Keratinocyte (primary cell): Measurements from ENCODE around the gene GBP1. TPM values are rescaled to one million over a fixed set of nuclear protein-coding genes. Genes with fewer than 3 reads are reported as not detected.

Experiments used
- DNase-seq: peaks from one replicate; pipeline ENCODE4 v3.0.0-alpha.2; 2011; ENCODE audit warnings: low read depth, missing footprints, low spot score
- FAIRE-seq: peaks from 2 replicates; lab custom pipeline; 2011; peaks lifted over from hg19 to GRCh38; lab: Jason Lieb, UNC
- H2AFZ ChIP-seq: 2 replicates; pipeline ENCODE4 v1.6.0; 2012; ENCODE audit warnings: low read length, control low read depth, inconsistent platforms; ENCODE audit not compliant: control insufficient read depth
- H3K27ac ChIP-seq: 2 replicates; pipeline ENCODE4 v1.5.1; 2011; ENCODE audit warnings: low read length; ENCODE audit not compliant: control insufficient read depth, insufficient read depth
- H3K27me3 ChIP-seq: 3 replicates; pipeline ENCODE4 v1.6.0; 2011; ENCODE audit warnings: low read length; ENCODE audit not compliant: control insufficient read depth, insufficient read depth; ENCODE audit errors: extremely low read depth
- H3K36me3 ChIP-seq, 2 experiments: 2 replicates in 1 of 2; 3 replicates in 1 of 2; pipeline ENCODE4 v1.5.1; 2011; ENCODE audit warnings: low read length in 2 of 2, mild to moderate bottlenecking in 1 of 2; ENCODE audit not compliant: control insufficient read depth in 2 of 2, insufficient read depth in 2 of 2; ENCODE audit errors: extremely low read depth in 1 of 2
- H3K4me1 ChIP-seq: 3 replicates; pipeline ENCODE4 v1.5.1; 2011; ENCODE audit warnings: low read length; ENCODE audit not compliant: control insufficient read depth, insufficient read depth; ENCODE audit errors: extremely low read depth
- H3K4me2 ChIP-seq: 3 replicates; pipeline ENCODE4 v1.6.0; 2011; ENCODE audit warnings: low read depth, low read length; ENCODE audit not compliant: control insufficient read depth, insufficient read depth; ENCODE audit errors: extremely low read depth
- H3K4me3 ChIP-seq, 3 experiments: fragments of 200-600 bp in 1 of 3; sonication (generic) in 1 of 3; 2 replicates in 2 of 3; 3 replicates in 1 of 3; pipeline ENCODE4 v1.5.1; 2011 to 2016; ENCODE audit warnings: low read length in 3 of 3, mild to moderate bottlenecking in 3 of 3, control low read depth in 2 of 3, inconsistent platforms in 1 of 3, low read depth in 1 of 3, mixed read lengths in 1 of 3, mixed run types in 1 of 3, moderate library complexity in 1 of 3; ENCODE audit not compliant: control insufficient read depth in 2 of 3, insufficient read depth in 2 of 3; ENCODE audit errors: extremely low read depth in 1 of 3
- H3K79me2 ChIP-seq: 2 replicates; pipeline ENCODE4 v1.6.0; 2012; ENCODE audit warnings: low read length; ENCODE audit not compliant: control insufficient read depth, insufficient read depth
- H3K9ac ChIP-seq: 3 replicates; pipeline ENCODE4 v1.6.0; 2011; ENCODE audit warnings: low read length; ENCODE audit not compliant: control insufficient read depth, insufficient read depth; ENCODE audit errors: extremely low read depth
- H3K9me1 ChIP-seq: 3 replicates; pipeline ENCODE4 v1.6.0; 2011; ENCODE audit warnings: low read length; ENCODE audit not compliant: control insufficient read depth, insufficient read depth; ENCODE audit errors: extremely low read depth
- H3K9me3 ChIP-seq: 2 replicates; pipeline ENCODE4 v1.5.1; 2012; ENCODE audit warnings: low read depth, low read length; ENCODE audit not compliant: control insufficient read depth
- H4K20me1 ChIP-seq: 3 replicates; pipeline ENCODE4 v1.6.0; 2011; ENCODE audit warnings: low read length; ENCODE audit not compliant: control insufficient read depth, insufficient read depth; ENCODE audit errors: extremely low read depth
- EZH2 ChIP-seq: IDR thresholded peaks from one replicate; pipeline ENCODE4 v1.6.1; 2012; ENCODE audit warnings: inconsistent platforms, mild to moderate bottlenecking, low read length, moderate library complexity
- dilution Hi-C: fragments of 300-500 bp; cut with MboI; formaldehyde crosslinking; loops from one replicate; pipeline ENCODE4 v1.7.0; 2020; ENCODE audit warnings: low sequenced_read_pairs; ENCODE audit not compliant: extremely low pct_ligation_motif_present
- polyA plus RNA-seq, 5 experiments: library from polyadenylated mRNA; depleted of rRNA in 3 of 5; stranded (reverse) in 3 of 5; stranded (forward) in 1 of 5; unstranded in 1 of 5; fragments of >200 nt; gene quantifications; 1 replicate in 1 of 5; 2 replicates in 3 of 5; 3 replicates in 1 of 5; pipeline versions ENCODE4 v1.2.1 to v1.2.3, GENCODE V29; 2011 to 2012; ENCODE audit warnings: missing spikeins in 2 of 5, low read depth in 1 of 5, low replicate concordance in 1 of 5
- TF ChIP-seq, protein P1 (sequence below), 3 experiments: IDR thresholded peaks in 1 of 3; conservative IDR thresholded peaks in 1 of 3; optimal IDR thresholded peaks in 1 of 3; 2 replicates in 2 of 3; 3 replicates in 1 of 3; pipeline versions ENCODE3 to v1.5.1; 2011; ENCODE audit warnings: low read length in 3 of 3, mild to moderate bottlenecking in 3 of 3, moderate library complexity in 2 of 3, control low read depth in 1 of 3, inconsistent platforms in 1 of 3; ENCODE audit not compliant: insufficient read depth in 2 of 3; ENCODE audit errors: extremely low read depth in 1 of 3

GBP1 gene
- polyA plus RNA-seq, 1 donor (not counting 4 experiments of a cell fraction or from before 2014, with no cell fraction given) = 22.7 TPM

DNA sequence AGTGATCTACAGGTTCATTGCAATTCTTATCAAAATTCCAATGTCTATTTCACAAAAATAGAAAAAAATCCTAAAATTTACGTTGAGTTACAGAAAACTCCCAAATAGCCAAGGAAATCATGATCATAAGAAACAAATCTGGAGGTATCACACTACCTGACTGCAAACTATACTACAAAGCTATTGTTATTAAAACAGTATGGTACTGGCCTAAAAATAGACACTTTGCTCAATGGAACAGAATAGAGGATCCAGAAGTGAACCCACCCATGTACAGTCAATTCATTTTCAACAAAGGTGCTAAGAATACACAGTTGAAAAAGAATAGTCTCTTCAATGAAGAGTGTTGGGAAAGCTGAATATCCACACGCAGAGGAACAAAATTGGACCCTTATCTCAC, 30.7 kb upstream of the GBP1 start:
- TF ChIP-seq, protein P1, sequence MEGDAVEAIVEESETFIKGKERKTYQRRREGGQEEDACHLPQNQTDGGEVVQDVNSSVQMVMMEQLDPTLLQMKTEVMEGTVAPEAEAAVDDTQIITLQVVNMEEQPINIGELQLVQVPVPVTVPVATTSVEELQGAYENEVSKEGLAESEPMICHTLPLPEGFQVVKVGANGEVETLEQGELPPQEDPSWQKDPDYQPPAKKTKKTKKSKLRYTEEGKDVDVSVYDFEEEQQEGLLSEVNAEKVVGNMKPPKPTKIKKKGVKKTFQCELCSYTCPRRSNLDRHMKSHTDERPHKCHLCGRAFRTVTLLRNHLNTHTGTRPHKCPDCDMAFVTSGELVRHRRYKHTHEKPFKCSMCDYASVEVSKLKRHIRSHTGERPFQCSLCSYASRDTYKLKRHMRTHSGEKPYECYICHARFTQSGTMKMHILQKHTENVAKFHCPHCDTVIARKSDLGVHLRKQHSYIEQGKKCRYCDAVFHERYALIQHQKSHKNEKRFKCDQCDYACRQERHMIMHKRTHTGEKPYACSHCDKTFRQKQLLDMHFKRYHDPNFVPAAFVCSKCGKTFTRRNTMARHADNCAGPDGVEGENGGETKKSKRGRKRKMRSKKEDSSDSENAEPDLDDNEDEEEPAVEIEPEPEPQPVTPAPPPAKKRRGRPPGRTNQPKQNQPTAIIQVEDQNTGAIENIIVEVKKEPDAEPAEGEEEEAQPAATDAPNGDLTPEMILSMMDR (optimal IDR thresholded peaks at IDR 0.05 in 1 of 3, IDR thresholded peaks at IDR 0.05 in 1 of 3, conservative IDR thresholded peaks at IDR 0.05 in 1 of 3; ENCODE audit: extremely low read depth in 1 of 3, insufficient read depth in 2 of 3, low read length in 3 of 3) = no peak
- no peak for TF ChIP-seq EZH2
- H3K4me2 ChIP-seq = no peak overlapping the region
- H3K9ac ChIP-seq = no peak overlapping the region
- no peaks in the 10 kb centered on the region for H3K79me2 ChIP-seq
- H3K27ac ChIP-seq = no peak overlapping the region
- H3K9me3 ChIP-seq = no peaks in the 10 kb centered on the region
- no peaks in the 10 kb centered on the region for H3K27me3 ChIP-seq
- no peak for FAIRE-seq
- H2AFZ ChIP-seq = no peak overlapping the region
- no peaks in the 10 kb centered on the region for H4K20me1 ChIP-seq
- H3K36me3 ChIP-seq = no peaks in the 10 kb centered on the region
- no peak for DNase-seq
- H3K4me3 ChIP-seq = no peak overlapping the region
- dilution Hi-C loops = no loop called here
- no peaks in the 10 kb centered on the region for H3K9me1 ChIP-seq
- no peaks in the 10 kb centered on the region for H3K4me1 ChIP-seq

DNA sequence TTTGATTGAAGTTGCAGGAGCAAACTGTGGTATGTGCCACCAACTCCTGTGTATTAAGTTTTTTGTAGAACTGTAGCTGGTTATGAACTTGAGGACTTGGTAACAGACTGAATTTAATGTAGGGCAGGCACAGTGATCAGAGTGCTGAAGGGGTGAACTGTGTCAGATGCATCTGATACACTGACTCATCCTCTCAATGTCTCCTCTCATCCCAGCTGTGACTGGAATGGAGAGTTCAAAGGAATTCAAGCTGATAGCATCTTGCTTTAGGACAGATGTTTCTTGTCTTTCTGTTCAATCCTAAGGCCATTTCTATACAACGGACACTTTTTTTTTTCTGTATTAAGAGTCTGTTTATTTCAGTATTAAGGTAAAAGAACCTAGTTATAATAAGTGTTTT, 25.0 kb upstream of the GBP1 start:
- H3K79me2 ChIP-seq = no peaks in the 10 kb centered on the region
- no peak overlapping the region for H3K4me2 ChIP-seq
- H3K27me3 ChIP-seq = no peaks in the 10 kb centered on the region
- no peak for TF ChIP-seq EZH2
- DNase-seq = no peak
- H2AFZ ChIP-seq = no peak overlapping the region
- dilution Hi-C loops = no loop called here
- no peak for FAIRE-seq
- H3K36me3 ChIP-seq = no peaks in the 10 kb centered on the region
- H3K4me3 ChIP-seq = no peak overlapping the region
- H3K9me3 ChIP-seq = no peaks in the 10 kb centered on the region
- H3K9ac ChIP-seq = no peak overlapping the region
- H3K9me1 ChIP-seq = no peaks in the 10 kb centered on the region
- no peak overlapping the region for H3K27ac ChIP-seq
- H4K20me1 ChIP-seq = no peaks in the 10 kb centered on the region
- H3K4me1 ChIP-seq = no peaks in the 10 kb centered on the region

GRCh38 chr1:89088572-89088971, 23.6 kb upstream of the GBP1 start:
- FAIRE-seq (no peak), DNase-seq (no peak)
- Histone ChIP-seq H3K27me3 (no peaks in the 10 kb centered on the region), H3K9me3 (no peaks in the 10 kb centered on the region), H3K36me3 (no peaks in the 10 kb centered on the region), H3K79me2 (no peaks in the 10 kb centered on the region), H3K9ac (no peak overlapping the region), H3K4me2 (no peak overlapping the region), H2AFZ (no peak overlapping the region), H4K20me1 (no peaks in the 10 kb centered on the region), H3K9me1 (no peaks in the 10 kb centered on the region), H3K4me1 (no peaks in the 10 kb centered on the region), H3K27ac (no peak overlapping the region), H3K4me3 (no peak overlapping the region)
- dilution Hi-C loops = no loop called here
- no peak for TF ChIP-seq EZH2
- TF ChIP-seq, protein P1 (optimal IDR thresholded peaks at IDR 0.05 in 1 of 3, IDR thresholded peaks at IDR 0.05 in 1 of 3, conservative IDR thresholded peaks at IDR 0.05 in 1 of 3; ENCODE audit: extremely low read depth in 1 of 3, insufficient read depth in 2 of 3, low read length in 3 of 3) = no peak
